ENCODE results near the gene PLXNA2. TPM values are rescaled to one million over a fixed set of nuclear protein-coding genes. Genes with fewer than 3 reads are reported as not detected.

Gene PLXNA2
- total RNA-seq, 1 donor from 2014 or later: 38.3 TPM

- Histone ChIP-seq H3K36me3 (no peaks in the 10 kb centered on the region), H3K27me3 (no peaks in the 10 kb centered on the region), H3K4me3 (no peak overlapping the region), H3K4me1 (no peaks in the 10 kb centered on the region), H3K27ac (no peak overlapping the region), H3K9me3 (peaks cover 7% of the 10 kb centered on the region)
- DNase-seq (ENCODE audit: extremely low spot score in 2 of 2): no peak
- intact Hi-C loops (cut with DNase I): no loop called here
- no peak for TF ChIP-seq CTCF (IDR thresholded peaks at IDR 0.05)
These were observed 20.9 kb upstream of the PLXNA2 start for GRCh38 chr1:208265122-208265469.

DNA sequence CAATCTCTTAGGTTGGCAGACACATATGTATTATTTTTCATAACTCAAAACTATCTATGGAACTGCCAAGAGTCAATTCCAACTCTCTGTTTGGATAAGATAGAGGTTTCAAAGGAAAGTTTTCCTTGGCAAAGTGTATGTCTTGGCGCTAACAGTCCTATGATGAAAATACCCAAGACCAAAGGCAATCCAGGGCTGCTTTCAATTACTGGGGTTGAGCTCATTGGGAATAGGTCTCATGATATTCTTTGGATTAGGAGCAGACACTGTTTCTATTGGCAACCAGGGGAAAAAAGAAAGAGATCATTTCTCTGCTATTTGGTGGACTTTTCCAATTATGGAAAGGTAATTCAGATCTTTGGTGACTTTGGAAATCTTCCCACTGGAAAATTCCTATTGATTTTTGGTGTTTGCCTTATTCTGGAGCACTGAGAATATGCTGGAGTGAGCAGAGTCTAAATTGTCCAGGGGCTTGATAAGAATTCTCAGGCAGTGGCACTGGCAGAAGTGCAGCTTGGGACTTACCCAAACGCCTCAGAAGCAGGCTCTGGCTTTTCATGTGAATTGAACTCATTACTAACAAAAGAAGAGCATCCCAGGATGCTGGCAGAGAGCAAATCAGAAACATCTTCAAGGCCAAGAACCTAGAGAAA is 20.4 kb upstream of the PLXNA2 start:
- TF ChIP-seq CTCF (IDR thresholded peaks at IDR 0.05) (no peak), POLR2A (IDR thresholded peaks at IDR 0.05) (no peak), POLR2AphosphoS5 (IDR thresholded peaks at IDR 0.05; ENCODE audit: insufficient read depth in 1 of 2, low read depth in 1 of 2) (no peak)
- intact Hi-C loops (cut with DNase I): no loop called here
- Histone ChIP-seq H3K36me3 (no peaks in the 10 kb centered on the region), H3K9me3 (peaks cover 7% of the 10 kb centered on the region), H3K4me3 (no peak overlapping the region), H3K4me1 (no peaks in the 10 kb centered on the region), H3K27me3 (no peaks in the 10 kb centered on the region), H3K27ac (no peak overlapping the region)
- no peak for DNase-seq (ENCODE audit: extremely low spot score in 2 of 2)

GRCh38 chr1:208261874-208262273 is 17.7 kb upstream of the PLXNA2 start:
- DNase-seq (ENCODE audit: extremely low spot score in 2 of 2): no peak
- TF ChIP-seq POLR2A (IDR thresholded peaks at IDR 0.05): no peak
- TF ChIP-seq CTCF (IDR thresholded peaks at IDR 0.05): no peak
- TF ChIP-seq POLR2AphosphoS5 (IDR thresholded peaks at IDR 0.05; ENCODE audit: insufficient read depth in 1 of 2, low read depth in 1 of 2): no peak
- Histone ChIP-seq H3K27ac (no peak overlapping the region), H3K4me3 (no peak overlapping the region), H3K9me3 (peaks cover 7% of the 10 kb centered on the region), H3K4me1 (no peaks in the 10 kb centered on the region), H3K36me3 (no peaks in the 10 kb centered on the region), H3K27me3 (no peaks in the 10 kb centered on the region)
- intact Hi-C loops (cut with DNase I): no loop called here

DNA sequence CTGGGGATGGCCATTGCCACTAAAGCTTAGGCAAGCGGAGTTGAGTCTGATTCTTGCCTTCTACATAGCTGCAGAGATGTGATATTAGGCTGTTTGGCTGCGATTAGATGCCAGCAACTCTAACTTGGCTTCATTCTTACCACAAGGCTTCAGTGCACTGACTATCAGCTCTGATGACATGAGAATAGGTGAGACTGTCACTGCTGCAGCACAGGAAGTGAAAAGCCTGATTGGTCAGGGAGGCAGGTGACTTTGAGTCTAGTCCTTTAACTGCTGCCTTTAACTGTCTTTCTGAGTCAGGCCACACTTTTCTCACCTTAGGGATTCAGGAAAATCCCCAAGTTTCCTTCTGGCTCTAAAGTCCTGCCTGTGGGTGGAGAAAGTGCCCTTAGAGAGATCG is 14.1 kb upstream of the PLXNA2 start:
- Histone ChIP-seq H3K36me3 (no peaks in the 10 kb centered on the region), H3K9me3 (peaks cover 7% of the 10 kb centered on the region), H3K27ac (no peak overlapping the region), H3K4me3 (no peak overlapping the region), H3K27me3 (no peaks in the 10 kb centered on the region), H3K4me1 (no peaks in the 10 kb centered on the region)
- no peak for TF ChIP-seq POLR2A (IDR thresholded peaks at IDR 0.05)
- no peak for TF ChIP-seq CTCF (IDR thresholded peaks at IDR 0.05)
- TF ChIP-seq POLR2AphosphoS5 (IDR thresholded peaks at IDR 0.05; ENCODE audit: insufficient read depth in 1 of 2, low read depth in 1 of 2): no peak
- intact Hi-C loops (cut with DNase I): no loop called here
- no peak for DNase-seq (ENCODE audit: extremely low spot score in 2 of 2)

- no peaks in the 10 kb centered on the region for H3K36me3 ChIP-seq
- no peak for TF ChIP-seq POLR2A (IDR thresholded peaks at IDR 0.05)
- TF ChIP-seq CTCF (IDR thresholded peaks at IDR 0.05): no peak
- TF ChIP-seq POLR2AphosphoS5 (IDR thresholded peaks at IDR 0.05; ENCODE audit: insufficient read depth in 1 of 2, low read depth in 1 of 2): no peak
- no peak for DNase-seq (ENCODE audit: extremely low spot score in 2 of 2)
- no peak overlapping the region for H3K27ac ChIP-seq
- H3K4me1 ChIP-seq: no peaks in the 10 kb centered on the region
- intact Hi-C loops (cut with DNase I): no loop called here
- peaks cover 7% of the 10 kb centered on the region for H3K9me3 ChIP-seq
- H3K4me3 ChIP-seq: no peak overlapping the region
- no peaks in the 10 kb centered on the region for H3K27me3 ChIP-seq
These were observed 13.2 kb upstream of the PLXNA2 start for GRCh38 chr1:208257351-208257750.

Measured in vagina (tissue), 2 donors.